ENCODE measurements around the gene PODXL. TPM values are rescaled to one million over a fixed set of nuclear protein-coding genes. Genes with fewer than 3 reads are reported as not detected.

The PODXL gene
- total and polyA plus RNA-seq, 2 of the 8 experiments (the other 6 are each of a cell fraction or from before 2014, with no cell fraction given) = 638 to 925 TPM

GRCh38 chr7:131568510-131568909 is 12.1 kb upstream of the PODXL start:
- Histone ChIP-seq H3K4ac (replicated peaks; ENCODE audit: insufficient read length, low read depth, low read length) (no peak overlapping the region), H3K56ac (replicated peaks; ENCODE audit: insufficient read length, low read depth, low read length) (no peak overlapping the region), H2BK5ac (ENCODE audit: low read depth, low read length) (no peak overlapping the region; the same call in 1 of the 2 replicates), H2BK12ac (ENCODE audit: low read depth, low read length) (peak overlapping the region; percentile 85; the same call in 1 of the 2 replicates), H2BK15ac (ENCODE audit: low read length) (0 out of 2 replicates have a peak overlapping the region, but pooled peaks have one; percentile 5), H3K36me3 (ENCODE audit: control insufficient read depth in 2 of 4, insufficient read depth in 4 of 4, low read length in 3 of 4) (no peaks in the 10 kb centered on the region), H3K18ac (ENCODE audit: extremely low read depth, low read length) (no peak overlapping the region), H4K91ac (replicated peaks; ENCODE audit: insufficient read length, low read length) (peak overlapping the region; percentile 8), H3K4me2 (ENCODE audit: insufficient read depth in 1 of 2, low read depth in 2 of 2, low read length in 2 of 2) (no peak overlapping the region), H3K23me2 (ENCODE audit: low read depth, low read length) (no peaks in the 10 kb centered on the region), H3K4me3 (ENCODE audit: extremely low read depth in 1 of 4, insufficient read depth in 2 of 4, low read depth in 3 of 4, low read length in 4 of 4) (no peak overlapping the region), H3K27me3 (replicated peaks in 1 of 4; ENCODE audit: control insufficient read depth in 3 of 4, extremely low read depth in 1 of 4, insufficient read depth in 3 of 4, low read length in 3 of 4) (no peaks in the 10 kb centered on the region), H3K27ac (ENCODE audit: low read depth, low read length) (no peak overlapping the region), H2BK20ac (ENCODE audit: low read length) (0 out of 2 replicates have a peak overlapping the region, but pooled peaks have one; percentile 3), H3K23ac (ENCODE audit: insufficient read length) (no peak overlapping the region), H2AFZ (ENCODE audit: low read length) (no peak overlapping the region), H3K14ac (ENCODE audit: insufficient read length) (no peak overlapping the region), H3K79me1 (ENCODE audit: low read depth, low read length) (no peaks in the 10 kb centered on the region; the same call in 1 of the 2 replicates), H2BK120ac (replicated peaks; ENCODE audit: low read depth, low read length) (peak overlapping the region; percentile 66), H2AK5ac (ENCODE audit: low read depth, low read length) (peak overlapping the region; percentile 10; the same call in 1 of the 2 replicates), H4K5ac (ENCODE audit: insufficient read length, low read depth, low read length) (no peak overlapping the region), H3K4me1 (replicated peaks in 1 of 4; ENCODE audit: control insufficient read depth in 3 of 4, insufficient read depth in 4 of 4, low read length in 3 of 4) (peaks cover 0 to 3% (median 2%) of the 10 kb centered on the region in 4 experiments; a peak in 3 of 7 replicates), H3K79me2 (ENCODE audit: control insufficient read depth in 1 of 2, insufficient read depth in 2 of 2, low read length in 2 of 2) (no peaks in the 10 kb centered on the region), H4K20me1 (replicated peaks in 1 of 2; ENCODE audit: control insufficient read depth in 1 of 2, insufficient read depth in 2 of 2, low read length in 2 of 2) (no peaks in the 10 kb centered on the region), H4K8ac (ENCODE audit: extremely low read depth, insufficient read depth, low read length) (no peak overlapping the region), H3K9me3 (ENCODE audit: insufficient read depth in 2 of 2, low read depth in 1 of 2, low read length in 1 of 2) (no peaks in the 10 kb centered on the region), H3K9ac (replicated peaks in 1 of 4; ENCODE audit: extremely low read depth in 1 of 4, low read depth in 3 of 4, low read length in 3 of 4) (no peak overlapping the region)
- DNase-seq (ENCODE audit: low read depth in 1 of 2, low spot score in 2 of 2) (no peak), FAIRE-seq (no peak)
- ChIA-PET POLR2A (ENCODE audit: partially characterized antibody) (interaction anchor here (1.3 to 4.5 kb wide), 2 partner anchors 10 to 37 kb away, joined by 6 to 18 read pairs; no protein-coding TSS in a partner anchor), CTCF (ENCODE audit: partially characterized antibody) (interaction anchor here (1.0 to 5.3 kb wide), 3 partner anchors 9 to 56 kb away, joined by 3 to 34 read pairs (median 5); no protein-coding TSS in a partner anchor)
- 86% methylated on average over 6 of the region's 6 CpGs; no CpG with 5 or more reads in 1 of the 2 experiments for WGBS, 2 experiments (ENCODE audit: extremely low coverage in 1 of 2, insufficient coverage in 1 of 2, insufficient read length in 1 of 2, insufficient replicate concordance in 2 of 2, low coverage in 1 of 2, low lambda C conversion rate in 2 of 2, missing lambda C conversion rate in 1 of 2)
- TF ChIP-seq SP4 (IDR thresholded peaks at IDR 0.05; ENCODE audit: low read length) (no peak), GABPA (IDR thresholded peaks at IDR 0.05; ENCODE audit: borderline replicate concordance, insufficient read depth, low read length) (no peak), CBX8 (IDR thresholded peaks at IDR 0.05; ENCODE audit: borderline replicate concordance, low read depth, low read length) (no peak), KDM4A (IDR thresholded peaks at IDR 0.05; ENCODE audit: low read depth, low read length, severe bottlenecking) (no peak), E2F6 (IDR thresholded peaks at IDR 0.05) (no peak), CTBP2 (IDR thresholded peaks at IDR 0.05; ENCODE audit: borderline replicate concordance, insufficient read depth, insufficient read length, low read length) (no peak), TAF1 (IDR thresholded peaks at IDR 0.05; ENCODE audit: low read depth, low read length) (no peak), RNF2 (IDR thresholded peaks at IDR 0.05; ENCODE audit: borderline replicate concordance, low read depth, low read length, missing control alignments, poor library complexity, severe bottlenecking) (no peak), YY1 (IDR thresholded peaks at IDR 0.05; ENCODE audit: low read depth, low read length) (no peak), MAX (IDR thresholded peaks at IDR 0.05) (no peak), CHD1 (IDR thresholded peaks at IDR 0.05; ENCODE audit: low read depth, low read length) (no peak), JUN (IDR thresholded peaks at IDR 0.05; ENCODE audit: low read depth, low read length) (no peak)

Measured in H1 (cell line).